HG02981 (cell line): ENCODE data around the gene SPRY1.

ENCODE experiments used
- ATAC-seq: cut with Tn5 transposase; IDR thresholded peaks from one replicate; pipeline ENCODE4 v1.9.1; 2021; ENCODE audit warnings: mild to moderate bottlenecking, moderate library complexity; ENCODE audit not compliant: unreplicated experiment

SPRY1 gene

GRCh38 chr4:123379392-123379791 is 17.2 kb upstream of the SPRY1 start:
- no peak for ATAC-seq

GRCh38 chr4:123380728-123381716 is 15.6 kb upstream of the SPRY1 start:
- ATAC-seq, result peak; percentile 73

GRCh38 chr4:123381996-123382395 is 14.6 kb upstream of the SPRY1 start:
- no peak for ATAC-seq

GRCh38 chr4:123383566-123383965 is 13.0 kb upstream of the SPRY1 start:
- no peak for ATAC-seq

DNA sequence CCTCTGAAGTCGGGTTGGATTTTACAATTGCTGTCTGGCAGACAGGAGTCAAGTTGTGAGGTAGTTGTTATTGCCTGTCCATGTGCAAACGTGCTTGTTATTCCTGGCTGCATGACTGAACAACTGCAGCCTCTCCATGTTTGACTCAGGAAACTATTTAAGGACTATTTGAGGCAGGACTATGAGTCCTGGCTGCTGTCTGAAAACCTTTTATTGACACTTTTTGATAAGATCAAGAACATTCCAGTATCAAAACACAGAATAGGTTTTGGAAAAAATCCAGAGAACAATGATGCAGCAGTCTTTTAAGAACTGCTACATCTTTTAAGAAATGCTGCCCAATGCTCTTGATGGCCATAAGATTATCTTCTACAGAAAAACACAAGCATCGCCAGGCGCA is 10.0 kb upstream of the SPRY1 start:
- no peak for ATAC-seq

DNA sequence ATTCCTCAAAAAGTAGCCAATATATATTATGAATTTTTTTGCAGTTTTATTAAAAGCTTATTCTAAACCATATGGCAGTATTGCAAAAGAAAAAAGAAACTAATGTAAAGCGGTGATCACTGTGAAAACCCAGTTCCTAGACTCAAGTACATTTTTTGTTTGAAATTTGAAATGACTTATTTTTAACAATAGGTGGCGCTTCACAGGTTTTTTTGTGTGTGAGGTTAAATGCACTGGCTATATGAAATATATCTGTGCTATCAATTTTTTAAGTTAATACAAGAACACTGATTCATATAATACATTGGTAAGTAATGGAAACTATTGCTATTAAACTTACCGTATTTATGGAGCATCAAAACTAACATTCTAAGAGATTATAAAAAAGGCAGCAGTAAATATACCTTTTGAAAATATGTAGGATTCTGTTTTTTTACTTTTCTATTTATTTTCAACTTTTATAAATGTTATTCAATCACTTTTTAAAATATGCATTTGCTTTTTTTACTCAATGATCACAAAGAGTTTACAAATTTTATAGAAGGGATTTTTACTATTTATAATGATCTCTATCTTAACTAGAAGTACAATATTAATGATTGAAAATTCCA is 5.6 kb upstream of the SPRY1 start:
- ATAC-seq, result no peak

GRCh38 chr4:123393721-123394120 is 2.9 kb upstream of the SPRY1 start:
- no peak for ATAC-seq

- peak; percentile 4 for ATAC-seq
Observed at GRCh38 chr4:123397144-123398065, 810 bp downstream of the SPRY1 start.

DNA sequence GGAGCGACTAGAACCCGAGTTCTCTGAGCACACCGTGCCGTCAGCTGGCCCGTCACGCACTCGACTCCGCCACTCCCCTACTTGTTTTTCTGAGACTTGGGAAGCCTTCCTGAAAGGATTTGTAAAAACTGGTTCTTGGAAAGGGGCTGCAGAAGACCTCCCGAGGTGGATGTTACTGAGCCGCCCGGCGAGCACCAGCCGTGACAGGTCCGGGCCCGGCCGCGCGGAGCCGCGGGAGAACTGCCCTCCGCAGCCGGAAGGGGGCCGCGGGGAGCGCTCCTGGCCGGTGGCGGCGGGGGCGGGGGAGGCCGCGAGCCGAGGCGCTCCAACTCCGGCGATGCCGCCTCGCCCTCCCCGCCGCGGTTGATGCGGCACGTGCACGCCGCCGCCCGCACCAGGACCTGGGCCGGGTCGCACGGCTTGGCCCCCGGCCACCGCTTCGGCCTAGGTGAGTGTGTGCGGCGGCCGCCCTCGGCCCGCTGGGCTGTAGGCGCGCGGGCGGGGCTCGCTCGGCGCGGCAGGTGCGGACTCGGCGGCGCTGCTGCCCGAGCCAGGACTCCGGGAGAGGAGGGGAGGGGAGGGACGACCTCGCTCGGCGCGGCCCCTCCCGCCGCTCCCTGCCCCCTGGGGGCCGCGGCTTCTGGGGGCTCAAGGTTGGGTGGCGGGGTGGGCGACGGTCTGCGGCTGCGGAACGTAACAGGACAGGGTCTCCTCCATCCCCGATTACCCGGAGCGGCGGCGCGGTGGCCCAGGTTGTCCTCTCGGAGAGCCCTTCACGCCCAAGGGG is 1.7 kb downstream of the SPRY1 start:
- peak; percentile 62 for ATAC-seq

GRCh38 chr4:123398853-123399626 is 2.4 kb downstream of the SPRY1 start:
- ATAC-seq, result peak; percentile 24

- no peak for ATAC-seq
Observed at GRCh38 chr4:123399627-123400358, 3.2 kb downstream of the SPRY1 start.

DNA sequence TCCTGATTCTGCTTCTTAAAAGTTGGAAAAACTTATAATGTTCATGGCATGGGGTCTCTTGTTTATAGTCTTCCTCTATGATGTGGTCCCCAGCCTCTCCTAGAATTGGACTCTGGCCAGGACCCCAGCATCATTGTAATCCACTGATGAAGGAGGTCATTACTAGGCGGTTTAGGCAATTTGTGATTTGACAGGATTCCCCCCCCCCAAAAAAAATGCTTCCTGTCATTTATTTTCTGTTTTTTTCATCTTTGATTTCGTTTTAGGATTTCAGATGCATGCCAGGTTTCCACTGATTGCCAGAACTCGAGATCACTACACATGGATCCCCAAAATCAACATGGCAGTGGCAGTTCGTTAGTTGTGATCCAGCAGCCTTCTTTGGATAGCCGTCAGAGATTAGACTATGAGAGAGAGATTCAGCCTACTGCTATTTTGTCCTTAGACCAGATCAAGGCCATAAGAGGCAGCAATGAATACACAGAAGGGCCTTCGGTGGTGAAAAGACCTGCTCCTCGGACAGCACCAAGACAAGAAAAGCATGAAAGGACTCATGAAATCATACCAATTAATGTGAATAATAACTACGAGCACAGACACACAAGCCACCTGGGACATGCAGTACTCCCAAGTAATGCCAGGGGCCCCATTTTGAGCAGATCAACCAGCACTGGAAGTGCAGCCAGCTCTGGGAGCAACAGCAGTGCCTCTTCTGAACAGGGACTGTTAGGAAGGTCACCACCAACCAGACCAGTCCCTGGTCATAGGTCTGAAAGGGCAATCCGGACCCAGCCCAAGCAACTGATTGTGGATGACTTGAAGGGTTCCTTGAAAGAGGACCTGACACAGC is 4.9 kb downstream of the SPRY1 start:
- no peak for ATAC-seq

DNA sequence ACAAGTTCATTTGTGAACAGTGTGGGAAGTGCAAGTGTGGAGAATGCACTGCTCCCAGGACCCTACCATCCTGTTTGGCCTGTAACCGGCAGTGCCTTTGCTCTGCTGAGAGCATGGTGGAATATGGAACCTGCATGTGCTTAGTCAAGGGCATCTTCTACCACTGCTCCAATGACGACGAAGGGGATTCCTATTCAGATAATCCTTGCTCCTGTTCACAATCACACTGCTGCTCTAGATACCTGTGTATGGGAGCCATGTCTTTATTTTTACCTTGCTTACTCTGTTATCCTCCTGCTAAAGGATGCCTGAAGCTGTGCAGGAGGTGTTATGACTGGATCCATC is 5.5 kb downstream of the SPRY1 start:
- no peak for ATAC-seq

DNA sequence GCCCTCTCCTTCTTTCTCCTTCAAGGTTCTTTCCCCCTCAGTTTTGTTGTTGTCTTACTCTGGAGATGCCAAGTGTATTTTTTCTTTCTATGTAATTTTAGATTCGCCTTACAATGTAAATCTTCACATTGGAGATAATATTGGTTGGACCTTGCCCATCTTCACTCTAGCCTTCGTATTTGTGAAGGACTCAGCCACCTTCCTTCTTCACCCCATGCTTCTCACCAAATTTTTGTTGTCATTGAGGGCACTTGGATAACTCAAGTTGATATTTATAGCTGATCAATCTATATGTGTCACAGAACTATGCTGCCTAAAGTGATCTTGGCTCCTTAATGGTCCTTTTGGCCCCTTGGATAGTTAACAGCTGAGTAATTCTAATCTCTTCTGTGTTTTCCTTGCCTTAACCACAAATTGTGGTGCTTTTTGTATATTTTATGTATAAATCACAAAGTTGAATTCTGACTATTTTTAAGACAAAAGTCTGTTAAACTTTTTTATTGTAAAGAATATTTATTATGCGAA is 6.5 kb downstream of the SPRY1 start:
- no peak for ATAC-seq

GRCh38 chr4:123404533-123404932 is 7.9 kb downstream of the SPRY1 start:
- ATAC-seq, result no peak

- ATAC-seq, result no peak
Observed at GRCh38 chr4:123405267-123405865, 8.8 kb downstream of the SPRY1 start.

DNA sequence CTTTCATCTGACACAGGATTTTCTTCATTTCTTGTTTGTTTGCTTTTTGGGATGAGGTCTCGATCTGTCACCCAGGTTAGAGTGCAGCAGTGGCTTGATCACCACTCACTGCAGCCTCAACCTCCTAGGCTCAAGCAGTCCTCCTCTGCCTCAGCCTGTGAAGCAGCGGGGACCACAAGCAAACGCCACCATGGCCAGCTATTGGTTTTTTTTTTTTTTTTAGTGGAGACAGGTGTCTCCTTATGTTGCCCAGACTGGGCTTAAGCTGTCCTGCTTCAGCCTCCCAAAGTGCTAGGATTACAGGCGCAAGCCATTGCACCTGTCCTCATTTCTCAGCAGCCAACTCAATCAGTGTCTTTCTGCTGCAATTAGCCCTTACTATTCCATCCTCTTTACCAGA is 10.3 kb downstream of the SPRY1 start:
- ATAC-seq, result no peak
